HG03175 (cell line): ENCODE results near the gene TMEM168.
"Not testable (repeated sequence)": the region's sequence is repeated elsewhere in the genome, so short reads cannot be mapped to it uniquely, and the experiment has no call there.

ENCODE experiments used
- ATAC-seq: cut with Tn5 transposase; IDR thresholded peaks from one replicate; pipeline ENCODE4 v1.9.1; 2021; ENCODE audit warnings: mild to moderate bottlenecking, moderate library complexity; ENCODE audit not compliant: unreplicated experiment

The TMEM168 gene

DNA sequence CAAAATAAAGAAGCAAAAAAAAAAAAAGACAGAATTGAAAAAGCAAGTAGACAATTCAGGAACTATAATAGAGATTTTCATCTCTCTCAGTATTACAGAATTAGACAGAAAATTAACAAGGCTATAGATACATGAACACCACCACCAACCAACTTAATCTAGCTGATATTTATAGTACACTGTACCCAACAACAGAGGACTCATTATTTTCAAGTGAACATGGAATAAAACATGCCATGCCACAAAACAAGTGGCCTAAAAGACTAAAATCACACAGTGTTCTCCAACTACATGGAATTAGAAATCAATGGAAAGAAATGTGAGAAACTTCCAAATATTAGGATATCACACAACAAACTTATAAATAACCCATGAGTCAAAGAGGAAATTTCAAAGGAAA, 9.1 kb downstream of the TMEM168 start:
- no peak for ATAC-seq

GRCh38 chr7:112779667-112780066, 10.5 kb downstream of the TMEM168 start:
- ATAC-seq: no peak

DNA sequence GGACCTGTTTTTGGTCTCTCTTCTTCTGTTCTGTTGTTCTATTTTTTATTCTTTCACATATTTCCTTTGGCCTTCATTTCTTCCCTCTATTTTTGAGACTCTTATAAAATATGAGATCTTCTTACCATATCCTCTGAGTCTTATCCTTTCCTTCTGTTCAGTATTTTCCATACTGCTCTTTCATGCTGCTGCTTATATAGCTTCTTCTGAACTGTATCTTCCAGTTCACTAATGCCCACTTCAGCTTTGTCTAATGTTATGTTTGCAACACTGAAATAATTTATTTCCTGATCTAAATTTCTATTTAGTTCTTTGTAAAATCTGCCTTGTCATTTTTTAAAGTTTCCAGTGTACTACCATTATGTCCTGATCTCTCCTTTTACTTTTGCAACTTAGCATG, 12.8 kb downstream of the TMEM168 start:
- ATAC-seq: no peak

GRCh38 chr7:112771166-112771565, 19.0 kb downstream of the TMEM168 start:
- ATAC-seq: no peak

DNA sequence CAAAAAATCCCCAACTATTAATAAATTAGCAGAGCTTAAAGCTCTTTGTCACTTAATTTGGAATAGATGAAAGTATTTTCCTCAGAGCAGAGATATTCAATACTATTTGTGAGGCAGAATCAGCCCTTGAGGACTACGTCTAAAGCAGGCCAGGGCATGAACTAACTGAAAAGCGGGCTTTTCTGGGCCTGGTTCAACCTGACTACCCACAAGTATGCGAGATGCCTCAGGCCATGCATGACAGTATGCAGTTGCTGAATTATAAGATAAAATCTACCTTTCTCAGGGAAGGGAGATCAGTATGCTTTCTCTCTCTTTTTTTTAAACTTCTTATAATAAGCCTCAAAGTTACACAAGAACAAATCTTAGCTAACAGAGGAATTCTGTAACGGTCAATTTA, 20.1 kb downstream of the TMEM168 start:
- no peak for ATAC-seq

- peak; percentile 48 for ATAC-seq
Measured at GRCh38 chr7:112765105-112765504, 25.1 kb downstream of the TMEM168 start.

GRCh38 chr7:112763996-112764395, 26.2 kb downstream of the TMEM168 start:
- ATAC-seq: no peak

GRCh38 chr7:112763298-112763697, 26.9 kb downstream of the TMEM168 start:
- ATAC-seq: no peak

- no peak for ATAC-seq
Measured at GRCh38 chr7:112759905-112760304, 30.3 kb downstream of the TMEM168 start.

DNA sequence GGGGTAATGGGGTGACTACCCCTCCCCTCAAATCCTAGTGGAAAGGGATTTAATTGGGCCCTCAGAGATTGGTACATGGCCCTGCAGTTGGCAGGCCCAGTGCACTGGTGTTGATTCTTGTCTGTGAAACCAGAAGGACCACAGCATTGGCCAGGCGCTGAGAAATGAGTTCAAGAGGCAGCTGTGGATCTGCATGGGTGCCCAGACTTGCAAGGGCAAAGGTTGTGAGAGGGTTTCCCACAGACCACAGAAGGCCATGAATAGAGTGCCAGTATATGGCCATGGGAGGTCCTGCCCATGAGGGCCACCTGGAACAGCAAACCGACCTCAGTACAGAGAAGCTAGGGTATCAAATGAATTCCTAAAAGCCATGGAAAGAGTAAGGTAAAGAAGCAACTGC, 32.9 kb downstream of the TMEM168 start:
- no peak for ATAC-seq

GRCh38 chr7:112753298-112753697, 36.9 kb downstream of the TMEM168 start:
- ATAC-seq: no peak

- no peak for ATAC-seq
Measured at GRCh38 chr7:112752576-112752975, 37.6 kb downstream of the TMEM168 start.

DNA sequence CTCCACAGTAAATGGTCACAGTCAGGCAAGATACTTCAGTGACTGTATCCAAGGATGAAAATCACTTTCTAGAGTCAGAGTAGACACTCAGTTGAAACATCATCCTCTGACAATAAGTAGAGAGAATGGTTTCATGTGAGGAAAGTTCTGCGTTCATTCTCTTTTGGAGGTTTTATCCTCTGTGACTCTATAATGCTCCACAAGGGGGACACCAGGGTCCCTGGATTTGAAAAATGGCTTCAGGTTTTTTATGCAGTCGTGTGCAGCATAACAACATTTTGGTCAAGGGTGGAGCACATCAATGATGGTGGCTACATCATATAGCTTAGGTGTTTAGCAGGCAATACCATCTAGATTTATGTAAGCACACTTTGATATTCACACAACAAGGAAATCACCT, 40.4 kb downstream of the TMEM168 start:
- no peak for ATAC-seq

DNA sequence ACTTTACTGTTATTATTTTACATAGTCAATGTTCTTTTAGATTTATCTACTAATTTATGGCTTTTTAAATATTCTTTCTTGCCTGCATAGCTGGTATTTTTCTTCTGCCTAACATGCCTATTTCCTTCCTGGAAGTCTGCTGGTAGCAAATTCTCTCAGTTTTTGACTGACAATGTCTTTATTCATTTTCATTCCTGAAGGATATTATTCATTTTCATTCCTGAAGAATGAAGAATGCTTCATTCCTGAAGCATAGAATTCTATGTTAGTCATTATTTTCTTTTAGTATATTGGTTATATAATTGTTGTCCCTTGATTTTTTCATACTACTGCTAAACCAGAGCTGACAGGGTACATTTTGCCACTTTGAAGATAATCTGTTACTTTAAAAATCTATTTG, 41.8 kb downstream of the TMEM168 start:
- ATAC-seq: no peak

DNA sequence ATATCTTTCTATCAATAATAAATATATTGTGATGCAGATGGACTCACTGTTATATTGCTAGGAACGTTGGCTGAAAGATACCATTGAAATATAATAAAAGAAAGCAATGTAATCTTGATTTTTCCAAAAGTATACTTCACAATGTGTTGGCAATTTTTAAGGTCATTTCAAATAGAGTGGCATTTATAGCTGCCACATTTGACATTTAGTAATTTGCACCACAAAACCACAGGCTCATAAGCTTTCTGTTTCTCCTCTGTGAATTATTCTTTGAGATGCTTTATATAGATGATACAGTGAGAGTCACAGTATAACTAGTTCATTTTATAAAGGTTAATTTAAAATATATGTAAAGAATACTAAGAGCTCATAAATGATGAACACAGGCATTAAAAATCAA, 44.6 kb downstream of the TMEM168 start:
- no peak for ATAC-seq

GRCh38 chr7:112744818-112745217, 45.4 kb downstream of the TMEM168 start:
- no peak for ATAC-seq

DNA sequence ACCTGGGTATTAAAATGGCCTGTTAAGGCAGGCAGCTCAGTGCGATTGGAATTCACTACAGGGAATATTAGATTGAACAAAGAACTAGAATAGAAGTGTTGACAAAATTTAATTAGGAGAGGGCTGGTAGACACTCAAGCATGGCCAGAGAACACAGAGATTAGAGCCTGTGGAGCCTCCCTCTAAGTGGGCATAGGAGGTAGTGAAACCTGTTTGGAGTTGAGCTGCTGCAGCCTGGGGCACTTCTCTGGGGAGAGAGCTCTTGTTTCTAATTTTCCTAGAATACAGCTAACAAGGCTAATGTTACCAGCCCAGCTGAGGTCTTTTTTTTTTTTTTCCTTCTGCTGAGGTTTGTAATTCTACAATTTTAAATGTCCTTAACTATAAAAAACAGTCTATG, 46.4 kb downstream of the TMEM168 start:
- no peak for ATAC-seq

- ATAC-seq: no peak
Measured at GRCh38 chr7:112740667-112741066, 49.5 kb downstream of the TMEM168 start.

GRCh38 chr7:112739436-112740180, 50.6 kb downstream of the TMEM168 start:
- no peak for ATAC-seq

DNA sequence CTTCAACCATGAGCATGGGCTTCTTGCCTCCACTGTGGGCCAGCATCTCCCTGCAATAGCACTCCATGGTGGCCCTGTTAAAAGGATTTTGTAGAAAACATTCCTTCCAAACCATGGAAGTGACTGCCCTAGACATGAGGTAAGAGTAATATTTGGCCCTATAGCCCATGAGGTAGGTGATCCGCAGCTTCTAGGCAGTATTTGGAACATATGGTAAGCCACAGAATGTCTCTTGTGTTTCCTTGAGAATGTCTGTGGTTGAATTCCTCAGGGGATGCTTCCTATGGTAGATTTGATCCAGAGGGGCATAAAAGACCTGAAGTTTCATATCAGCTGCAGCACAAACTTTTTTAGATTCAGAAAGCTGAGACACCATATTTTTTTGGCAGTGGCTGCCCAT, 54.9 kb downstream of the TMEM168 start:
- no peak for ATAC-seq

DNA sequence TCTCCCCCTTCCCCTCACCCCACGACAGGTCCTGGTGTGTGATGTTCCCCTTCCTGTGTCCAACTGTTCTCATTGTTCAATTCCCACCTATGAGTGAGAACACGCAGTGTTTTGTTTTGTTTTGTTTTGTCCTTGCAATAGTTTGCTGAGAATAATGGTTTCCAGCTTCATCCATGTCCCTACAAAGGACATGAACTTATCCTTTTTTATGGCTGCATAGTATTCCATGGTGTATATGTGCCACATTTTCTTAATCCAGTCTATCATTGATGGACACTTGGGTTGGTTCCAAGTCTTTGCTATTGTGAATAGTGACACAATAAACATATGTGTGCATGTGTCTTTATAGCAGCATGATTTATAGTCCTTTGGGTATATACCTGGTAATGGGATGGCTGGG, 58.9 kb downstream of the TMEM168 start:
- ATAC-seq: not testable (repeated sequence)

GRCh38 chr7:112726076-112726475, 64.1 kb downstream of the TMEM168 start:
- no peak for ATAC-seq

DNA sequence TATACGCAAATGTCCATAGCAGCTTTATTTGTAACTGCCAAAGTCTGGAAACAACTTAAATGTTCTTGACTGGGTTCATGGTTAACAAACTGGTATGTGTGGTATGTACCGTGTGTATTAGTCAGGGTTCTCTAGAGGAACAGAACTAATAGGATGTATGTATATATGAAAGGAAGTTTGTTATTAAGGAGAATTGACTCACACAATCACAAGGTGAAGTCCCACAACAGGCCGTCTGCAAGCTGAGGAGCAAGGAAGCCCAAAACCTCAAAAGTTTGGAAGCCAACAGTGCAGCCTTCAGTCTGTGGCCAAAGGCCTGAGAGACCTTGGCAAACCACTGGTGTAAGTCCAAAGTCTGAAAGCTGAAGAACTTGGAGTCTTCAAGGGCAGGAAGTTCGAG, 66.8 kb downstream of the TMEM168 start:
- ATAC-seq: no peak
